GM12878 (cell line): ENCODE data around the gene CXCR1. TPM values are rescaled to one million over a fixed set of nuclear protein-coding genes. Genes with fewer than 3 reads are reported as not detected.

Experiments used
- ATAC-seq: fragments of 200-7000 bp; cut with Tn5 transposase; 3 replicates; pipeline ENCODE4 v1.9.1; 2020; ENCODE audit warnings: mild to moderate bottlenecking, moderate library complexity
- BruUV-seq: library from RNA; stranded (reverse); fragments of 400-500 nt; replicated peaks from 2 replicates; lab custom pipeline; 2021; lab: Mats Ljungman, UMichigan
- CTCF ChIA-PET: fragments of 300-600 bp; sonication (Branson Sonifier 250); formaldehyde crosslinking; extraction: SDS; loops from one replicate; lab custom pipeline; 2021; ENCODE audit warnings: inconsistent platforms; lab: Yijun Ruan, JAX
- POLR2A ChIA-PET: fragments of 350-600 bp; formaldehyde crosslinking; extraction: SDS; loops from one replicate; lab custom pipeline; 2021; ENCODE audit warnings: inconsistent platforms; lab: Charles Lee
- RAD21 ChIA-PET: fragments of 300-600 bp; sonication (Branson Sonifier 250); formaldehyde crosslinking; loops from one replicate; lab custom pipeline; 2023; ENCODE audit warnings: antibody characterized with exemption; ENCODE audit not compliant: unreplicated experiment; lab: Charles Lee
- SMC1A ChIA-PET: fragments of 300-600 bp; sonication (Branson Sonifier 250); formaldehyde crosslinking; loops from one replicate; lab custom pipeline; 2023; ENCODE audit not compliant: unreplicated experiment, uncharacterized antibody; lab: Charles Lee
- DNase-seq: peaks from one replicate; pipeline ENCODE4 v3.0.0-alpha.2; 2011; ENCODE audit warnings: low read depth, low spot score
- FAIRE-seq: peaks from 3 replicates; lab custom pipeline; 2011; peaks lifted over from hg19 to GRCh38; lab: Jason Lieb, UNC
- H2AFZ ChIP-seq: 2 replicates; pipeline ENCODE4 v1.6.0; 2011; ENCODE audit warnings: low read depth, low read length, control low read depth; ENCODE audit not compliant: control insufficient read depth
- H3K27ac ChIP-seq: 2 replicates; pipeline ENCODE4 v1.5.1; 2011; ENCODE audit warnings: control low read depth; ENCODE audit not compliant: control insufficient read depth, insufficient read depth
- H3K27me3 ChIP-seq, 2 experiments: replicated peaks in 1 of 2; 2 replicates each; pipeline versions ENCODE4 v1.6.0 to v1.6.1; 2011; ENCODE audit warnings: low read length in 1 of 2; ENCODE audit not compliant: control insufficient read depth in 2 of 2, insufficient read depth in 2 of 2
- H3K36me3 ChIP-seq, 2 experiments: 2 replicates each; pipeline ENCODE4 v1.5.1; 2011; ENCODE audit warnings: low read length in 1 of 2; ENCODE audit not compliant: control insufficient read depth in 2 of 2, insufficient read depth in 2 of 2
- H3K4me1 ChIP-seq: 2 replicates; pipeline ENCODE4 v1.6.1; 2011; ENCODE audit warnings: mild to moderate bottlenecking, low read length, moderate library complexity, mixed read lengths; ENCODE audit not compliant: control insufficient read depth, insufficient read depth
- H3K4me2 ChIP-seq: 2 replicates; pipeline ENCODE4 v1.6.0; 2011; ENCODE audit warnings: control low read depth; ENCODE audit not compliant: control insufficient read depth, insufficient read depth
- H3K4me3 ChIP-seq: fragments of 200-600 bp; sonication (generic); 2 replicates; pipeline ENCODE4 v1.5.1; 2016
- H3K79me2 ChIP-seq: 2 replicates; pipeline ENCODE4 v1.6.0; 2011; ENCODE audit warnings: low read length; ENCODE audit not compliant: control insufficient read depth, insufficient read depth
- H3K9ac ChIP-seq: 2 replicates; pipeline ENCODE4 v1.8.0; 2011; ENCODE audit warnings: low read length, control low read depth, mixed read lengths; ENCODE audit not compliant: control insufficient read depth, insufficient read depth
- H3K9me3 ChIP-seq: replicated peaks from 3 replicates; pipeline ENCODE4 v1.5.1; 2011; ENCODE audit warnings: mild to moderate bottlenecking, low read length; ENCODE audit not compliant: control insufficient read depth, insufficient read depth
- H4K20me1 ChIP-seq: 2 replicates; pipeline ENCODE4 v1.6.0; 2011; ENCODE audit not compliant: control insufficient read depth, insufficient read depth
- BMI1 ChIP-seq: fragments of 450-650 bp; IDR thresholded peaks from 2 replicates; pipeline ENCODE4 v1.6.1; 2016; ENCODE audit warnings: mild to moderate bottlenecking, moderate library complexity, borderline replicate concordance
- CHD1 ChIP-seq: IDR thresholded peaks from 2 replicates; pipeline ENCODE4 v1.6.1; 2012; ENCODE audit warnings: low read depth, low read length, improper control_type of control experiment
- IKZF2 ChIP-seq, 2 experiments: fragments of 450-650 bp; IDR thresholded peaks; 2 replicates each; pipeline ENCODE4 v1.6.1; 2017; ENCODE audit warnings: mild to moderate bottlenecking in 2 of 2, moderate library complexity in 2 of 2
- KAT2A ChIP-seq: conservative IDR thresholded peaks from 2 replicates; pipeline ENCODE4 v1.6.1; 2011; ENCODE audit warnings: low read depth, low read length; ENCODE audit not compliant: control insufficient read depth
- KDM1A ChIP-seq: fragments of 200-600 bp; sonication (generic); IDR thresholded peaks from 2 replicates; pipeline ENCODE4 v1.6.1; 2016; ENCODE audit warnings: borderline replicate concordance
- NFIC ChIP-seq: IDR thresholded peaks from 2 replicates; pipeline ENCODE4 v1.6.1; 2012; ENCODE audit warnings: low read depth, mild to moderate bottlenecking, inconsistent platforms, low read length, moderate library complexity
- NR2C1 ChIP-seq: fragments of 450-650 bp; IDR thresholded peaks from 2 replicates; pipeline ENCODE4 v1.6.1; 2017; ENCODE audit warnings: antibody characterized with exemption, mild to moderate bottlenecking, moderate library complexity
- SPI1 ChIP-seq: IDR thresholded peaks from 2 replicates; pipeline ENCODE4 v1.6.1; 2011; ENCODE audit warnings: low read depth, mild to moderate bottlenecking, low read length, moderate library complexity, borderline replicate concordance; ENCODE audit not compliant: insufficient read depth
- SUZ12 ChIP-seq: fragments of 200-600 bp; sonication (generic); IDR thresholded peaks from one replicate; pipeline ENCODE4 v1.6.1; 2018; ENCODE audit warnings: antibody characterized with exemption, mild to moderate bottlenecking; ENCODE audit not compliant: unreplicated experiment
- TARDBP ChIP-seq: IDR thresholded peaks from 2 replicates; pipeline ENCODE4 v1.6.1; 2016; ENCODE audit warnings: borderline replicate concordance
- WGBS: methylation state at CpG from one replicate; pipeline ENCODE4 v1.1.6; 2016; ENCODE audit warnings: low lambda C conversion rate; ENCODE audit not compliant: insufficient replicate concordance, insufficient coverage; ENCODE audit errors: missing lambda C conversion rate; 5-methylcytosine and 5-hydroxymethylcytosine counted together
- in situ Hi-C: fragments of 300-500 bp; cut with MboI; formaldehyde crosslinking; loops from 9 replicates; pipeline ENCODE4 v1.14.3; 2018; ENCODE audit warnings: mixed read lengths
- intact Hi-C: fragments of 100-400 bp; cut with micrococcal nuclease; formaldehyde crosslinking; loops from one replicate; pipeline ENCODE4 v1.14.2; 2022; ENCODE audit not compliant: unreplicated experiment
- polyA plus RNA-seq, 11 experiments: library from polyadenylated mRNA; depleted of rRNA in 4 of 11; unstranded in 6 of 11; stranded (reverse) in 5 of 11; fragments of >200 nt; fragmentation: Nextera tagmentation in 4 of 11; fragmentation: Illumina TruSeq in 1 of 11; extraction: Ambion mirVana in 4 of 11; extraction: Trizol in 1 of 11; gene quantifications; 1 replicate in 1 of 11; 2 replicates in 10 of 11; pipeline versions ENCODE4 v1.2.1 to v1.2.3, GENCODE V29; 2011 to 2016; ENCODE audit warnings: inconsistent platforms in 2 of 11, missing spikeins in 2 of 11, low read depth in 1 of 11
- total RNA-seq, 4 experiments: library from RNA; depleted of rRNA in 3 of 4; stranded (reverse); fragments of >200 nt in 3 of 4; fragmentation: Illumina TruSeq in 1 of 4; extraction: Trizol in 1 of 4; gene quantifications; 2 replicates each; pipeline versions ENCODE4 v1.2.1 to v1.2.3, GENCODE V29; 2013 to 2021
- TF ChIP-seq, protein P1 (sequence below): fragments of 450-650 bp; IDR thresholded peaks from 2 replicates; pipeline ENCODE4 v1.6.1; 2018; ENCODE audit warnings: mild to moderate bottlenecking, low read depth, moderate library complexity; ENCODE audit not compliant: partially characterized antibody
- TF ChIP-seq, protein P2 (sequence below): IDR thresholded peaks from 2 replicates; pipeline ENCODE4 v1.6.1; 2012; ENCODE audit warnings: low read depth, low read length, improper control_type of control experiment

CXCR1 gene
- total and polyA plus RNA-seq, 10 of the 15 experiments (the other 5 are each of a cell fraction or from before 2014, with no cell fraction given): not detected

DNA sequence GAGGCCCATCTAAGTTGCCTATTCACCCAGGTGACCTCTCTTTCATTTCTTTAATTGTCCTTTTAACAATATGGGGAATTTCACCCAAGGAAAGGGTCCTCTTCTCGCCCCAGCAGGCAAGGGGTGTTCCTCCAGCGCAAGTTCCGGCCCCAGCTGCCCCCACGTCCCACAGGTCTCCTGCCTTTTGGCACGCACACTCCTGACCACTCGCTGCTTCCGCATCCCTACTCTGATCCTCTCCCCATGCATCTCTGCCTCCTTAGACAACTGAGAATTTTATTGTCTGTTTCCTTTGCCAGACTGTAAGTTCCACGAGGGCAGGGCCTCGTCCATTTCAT is 49.5 kb upstream of the CXCR1 start:
- in situ Hi-C loops: no loop called here
- Histone ChIP-seq H3K9me3 (no peaks in the 10 kb centered on the region), H3K4me3 (peak overlapping the region; percentile 70), H3K27me3 (no peaks in the 10 kb centered on the region), H2AFZ (peak overlapping the region; percentile 90), H3K4me2 (peak overlapping the region; percentile 90), H3K79me2 (peaks cover 53% of the 10 kb centered on the region), H3K36me3 (peaks cover 0 to 5% of the 10 kb centered on the region in 2 experiments; a peak in 1 of 4 replicates), H3K4me1 (peaks cover 10% of the 10 kb centered on the region), H3K27ac (peak overlapping the region; percentile 99), H4K20me1 (peaks cover 7% of the 10 kb centered on the region; the same call in 1 of the 2 replicates), H3K9ac (peak overlapping the region; percentile 80)
- ChIA-PET CTCF (interaction anchor here (0.8 to 3.4 kb wide), 11 partner anchors 10 to 55 kb away, joined by 3 to 17 read pairs (median 4); partner anchors contain the start of genes AAMP and PNKD), POLR2A (interaction anchor here (0.7 to 8.8 kb wide), 10 partner anchors 13 to 348 kb away, joined by 3 to 98 read pairs (median 4); partner anchors contain the start of genes AAMP and PNKD), RAD21 (interaction anchor here (0.6 to 6.7 kb wide), 7 partner anchors 10 to 494 kb away, joined by 3 to 84 read pairs (median 4); no protein-coding TSS in a partner anchor), SMC1A (interaction anchor here (0.8 to 2.0 kb wide), 6 partner anchors 11 to 70 kb away, joined by 3 to 22 read pairs (median 6); no protein-coding TSS in a partner anchor)
- TF ChIP-seq BMI1 (0 out of 2 replicates have a peak, but pooled peaks have one; percentile 36), NFIC (no peak), IKZF2 (IDR thresholded peaks at IDR 0.05) (peak in 1 of 2 experiments; percentile 29; a peak in 1 of 4 replicates), KAT2A (no peak)
- ATAC-seq (no peak), FAIRE-seq (no peak), DNase-seq (no peak)
- BruUV-seq: TSS peak; percentile 95
- WGBS: 61% methylated on average over 9 of the region's 9 CpGs
- intact Hi-C loops: loop anchor here (5.0 kb wide), 1 partner anchor 181 kb away; the partner anchor contains the start of gene CTDSP1

DNA sequence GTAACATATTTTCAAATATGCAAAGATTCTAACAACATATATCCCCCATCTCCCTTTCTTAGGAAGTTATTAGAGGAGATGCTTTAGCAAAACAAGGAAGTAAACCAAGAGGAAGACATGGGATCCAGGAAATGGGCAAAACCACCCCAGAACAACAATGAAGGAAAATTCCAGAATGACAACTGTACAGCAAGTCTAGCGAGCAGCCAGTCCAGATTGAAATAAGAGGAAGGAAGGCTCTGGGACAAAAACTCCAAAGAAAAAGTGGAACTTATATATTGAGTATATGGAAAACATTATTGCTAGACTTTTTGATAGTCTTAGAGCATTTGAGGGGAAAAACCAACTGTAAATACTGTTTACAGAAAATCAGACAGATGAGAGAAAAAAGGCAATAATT is 47.4 kb upstream of the CXCR1 start:
- no peak for FAIRE-seq
- no TSS peak for BruUV-seq
- Histone ChIP-seq H3K4me1 (peaks cover 6% of the 10 kb centered on the region), H3K4me2 (no peak overlapping the region), H3K9ac (no peak overlapping the region), H3K27me3 (no peaks in the 10 kb centered on the region), H3K79me2 (peaks cover 31% of the 10 kb centered on the region), H3K27ac (no peak overlapping the region), H2AFZ (no peak overlapping the region), H3K4me3 (no peak overlapping the region), H3K9me3 (no peaks in the 10 kb centered on the region; the same call in 1 of the 3 replicates), H4K20me1 (no peaks in the 10 kb centered on the region), H3K36me3 (no peaks in the 10 kb centered on the region)
- SMC1A ChIA-PET: no interaction called here
- ATAC-seq: no peak
- no peak for DNase-seq
- CTCF ChIA-PET: interaction anchor here (3.4 kb wide), 1 partner anchor 43 kb away, joined by 17 read pairs; no protein-coding TSS in a partner anchor
- in situ Hi-C loops (no loop called here), intact Hi-C loops (no loop called here)
- POLR2A ChIA-PET: interaction anchor here (8.8 kb wide), 1 partner anchor 15 kb away, joined by 98 read pairs; no protein-coding TSS in a partner anchor
- WGBS: 100% methylated on average over 1 of the region's 1 CpG
- RAD21 ChIA-PET: no interaction called here
- TF ChIP-seq NR2C1: no peak
- TF ChIP-seq CHD1: no peak
- no peak for TF ChIP-seq SUZ12
- TF ChIP-seq KDM1A: no peak
- no peak for TF ChIP-seq TARDBP
- TF ChIP-seq SPI1: no peak
- TF ChIP-seq, protein P1, sequence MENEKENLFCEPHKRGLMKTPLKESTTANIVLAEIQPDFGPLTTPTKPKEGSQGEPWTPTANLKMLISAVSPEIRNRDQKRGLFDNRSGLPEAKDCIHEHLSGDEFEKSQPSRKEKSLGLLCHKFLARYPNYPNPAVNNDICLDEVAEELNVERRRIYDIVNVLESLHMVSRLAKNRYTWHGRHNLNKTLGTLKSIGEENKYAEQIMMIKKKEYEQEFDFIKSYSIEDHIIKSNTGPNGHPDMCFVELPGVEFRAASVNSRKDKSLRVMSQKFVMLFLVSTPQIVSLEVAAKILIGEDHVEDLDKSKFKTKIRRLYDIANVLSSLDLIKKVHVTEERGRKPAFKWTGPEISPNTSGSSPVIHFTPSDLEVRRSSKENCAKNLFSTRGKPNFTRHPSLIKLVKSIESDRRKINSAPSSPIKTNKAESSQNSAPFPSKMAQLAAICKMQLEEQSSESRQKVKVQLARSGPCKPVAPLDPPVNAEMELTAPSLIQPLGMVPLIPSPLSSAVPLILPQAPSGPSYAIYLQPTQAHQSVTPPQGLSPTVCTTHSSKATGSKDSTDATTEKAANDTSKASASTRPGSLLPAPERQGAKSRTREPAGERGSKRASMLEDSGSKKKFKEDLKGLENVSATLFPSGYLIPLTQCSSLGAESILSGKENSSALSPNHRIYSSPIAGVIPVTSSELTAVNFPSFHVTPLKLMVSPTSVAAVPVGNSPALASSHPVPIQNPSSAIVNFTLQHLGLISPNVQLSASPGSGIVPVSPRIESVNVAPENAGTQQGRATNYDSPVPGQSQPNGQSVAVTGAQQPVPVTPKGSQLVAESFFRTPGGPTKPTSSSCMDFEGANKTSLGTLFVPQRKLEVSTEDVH: no peak
- TF ChIP-seq, protein P2, sequence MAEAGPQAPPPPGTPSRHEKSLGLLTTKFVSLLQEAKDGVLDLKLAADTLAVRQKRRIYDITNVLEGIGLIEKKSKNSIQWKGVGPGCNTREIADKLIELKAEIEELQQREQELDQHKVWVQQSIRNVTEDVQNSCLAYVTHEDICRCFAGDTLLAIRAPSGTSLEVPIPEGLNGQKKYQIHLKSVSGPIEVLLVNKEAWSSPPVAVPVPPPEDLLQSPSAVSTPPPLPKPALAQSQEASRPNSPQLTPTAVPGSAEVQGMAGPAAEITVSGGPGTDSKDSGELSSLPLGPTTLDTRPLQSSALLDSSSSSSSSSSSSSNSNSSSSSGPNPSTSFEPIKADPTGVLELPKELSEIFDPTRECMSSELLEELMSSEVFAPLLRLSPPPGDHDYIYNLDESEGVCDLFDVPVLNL: no peak
